NCI-H526 (cell line): ENCODE measurements around the gene CEACAM19.
"Not testable (repeated sequence)": the region's sequence is repeated elsewhere in the genome, so short reads cannot be mapped to it uniquely, and the experiment has no call there.

Experiments used
- DNase-seq, 2 experiments: peaks; one replicate each; lab custom pipeline; 2025; lab: John Stamatoyannopoulos, UW

Gene CEACAM19, protein sequence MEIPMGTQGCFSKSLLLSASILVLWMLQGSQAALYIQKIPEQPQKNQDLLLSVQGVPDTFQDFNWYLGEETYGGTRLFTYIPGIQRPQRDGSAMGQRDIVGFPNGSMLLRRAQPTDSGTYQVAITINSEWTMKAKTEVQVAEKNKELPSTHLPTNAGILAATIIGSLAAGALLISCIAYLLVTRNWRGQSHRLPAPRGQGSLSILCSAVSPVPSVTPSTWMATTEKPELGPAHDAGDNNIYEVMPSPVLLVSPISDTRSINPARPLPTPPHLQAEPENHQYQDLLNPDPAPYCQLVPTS

DNA sequence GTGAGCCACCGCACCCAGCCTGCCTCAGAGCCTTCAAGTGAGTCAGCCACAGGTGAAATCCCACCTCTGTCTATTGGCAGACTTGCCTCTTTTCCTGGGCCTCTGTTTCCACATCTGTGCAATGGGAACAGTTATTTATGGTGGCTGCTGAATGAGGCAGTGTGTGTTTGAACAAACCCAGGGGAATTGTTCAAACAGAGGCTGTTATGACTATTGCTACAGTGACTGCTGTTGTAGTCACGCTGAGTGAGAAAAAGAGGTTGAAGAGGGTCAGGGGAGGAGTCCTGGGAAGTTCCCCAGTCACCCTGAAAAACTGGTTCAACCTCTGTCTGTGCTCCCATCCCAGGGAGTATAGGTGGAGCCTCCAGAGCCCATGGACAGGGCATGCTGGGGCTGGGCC is at the start of gene CEACAM19:
Gene CEACAM19 (plus strand): TSS at position 83 of the 400 bp plus-strand sequence. CDS start 450 bp downstream, outside the sequence.
- DNase-seq: no peak

DNA sequence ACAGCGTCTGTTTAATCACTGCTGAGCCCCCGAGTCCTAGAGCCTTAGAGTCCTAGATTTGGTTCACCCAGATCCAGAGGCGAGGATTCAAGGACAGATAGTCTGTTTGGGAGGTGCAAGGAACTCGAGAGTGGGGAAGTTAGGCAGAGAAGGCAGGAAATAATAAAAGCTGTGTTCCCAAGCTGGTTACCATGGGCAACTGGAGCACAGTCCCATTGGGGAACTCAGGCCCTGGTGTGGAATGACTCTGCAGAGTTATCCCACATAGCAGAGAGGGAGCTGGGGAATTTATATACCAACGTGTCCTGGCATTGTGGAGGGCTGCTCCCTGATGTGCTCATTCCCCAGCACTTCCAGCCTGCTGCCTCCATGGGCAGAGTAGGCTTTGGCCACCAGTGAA is 48.2 kb upstream of the CEACAM19 start:
- no peak for DNase-seq

DNA sequence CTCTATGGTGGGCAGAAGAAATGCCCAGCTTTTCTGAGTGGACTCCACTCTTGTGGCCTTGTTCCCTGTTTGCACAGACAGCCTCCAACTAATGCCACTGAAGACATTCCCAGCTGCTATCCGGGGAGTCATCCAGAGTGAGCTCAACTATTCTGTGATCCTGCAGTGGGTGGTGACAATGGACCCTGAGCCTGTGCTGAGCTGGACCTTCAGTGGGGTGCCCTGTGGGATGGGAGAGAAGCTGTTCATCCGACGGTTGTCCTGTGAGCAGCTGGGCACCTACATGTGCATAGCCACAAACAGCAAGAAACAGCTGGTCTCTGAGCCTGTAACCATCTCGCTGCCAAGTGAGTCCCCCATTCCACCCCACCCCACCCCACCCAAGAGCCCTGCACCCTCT is 47.7 kb upstream of the CEACAM19 start:
- no peak for DNase-seq

DNA sequence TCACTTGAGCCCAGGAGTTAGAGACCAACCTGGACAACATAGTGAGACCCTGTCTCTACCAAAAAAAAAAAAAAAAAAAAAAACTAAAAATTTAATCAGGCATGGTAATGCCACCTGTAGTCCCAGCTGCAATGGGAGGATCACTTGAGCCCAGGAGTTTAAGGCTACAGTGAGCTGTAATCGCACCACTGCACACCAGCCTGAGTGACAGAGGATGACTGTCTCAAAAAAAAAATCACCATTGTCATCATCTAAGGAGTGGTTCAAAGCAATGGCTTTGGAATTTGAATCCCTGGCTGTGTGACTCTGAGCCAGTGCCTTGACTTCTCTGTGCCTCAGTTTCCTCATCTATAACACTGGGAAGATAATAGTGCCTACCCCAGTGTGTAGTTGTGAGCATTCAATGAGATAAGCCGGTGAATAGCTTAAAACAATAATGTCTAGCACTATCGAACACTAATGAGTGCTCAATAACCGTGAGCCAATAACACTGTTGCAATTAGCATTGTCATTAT is 46.4 kb upstream of the CEACAM19 start:
- DNase-seq: no peak

DNA sequence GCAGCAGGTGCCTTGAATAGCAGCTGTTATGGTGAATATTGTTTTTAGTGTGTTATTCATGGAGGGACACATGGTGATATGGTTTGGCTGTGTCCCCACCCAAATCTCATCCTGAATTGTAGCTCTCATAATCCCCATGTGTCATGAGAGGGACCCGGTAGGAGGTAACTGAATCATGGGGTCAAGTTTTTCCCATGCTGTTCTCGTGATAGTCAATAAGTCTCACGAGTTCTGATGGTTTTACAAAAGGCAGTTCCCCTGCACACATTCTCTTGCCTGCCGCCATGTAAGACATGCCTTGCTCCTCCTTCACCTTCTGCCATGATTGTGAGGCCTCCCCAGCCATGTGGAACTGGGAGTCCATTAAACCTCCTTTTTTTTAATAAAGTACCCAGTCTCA is 45.6 kb upstream of the CEACAM19 start:
- not testable (repeated sequence) for DNase-seq

DNA sequence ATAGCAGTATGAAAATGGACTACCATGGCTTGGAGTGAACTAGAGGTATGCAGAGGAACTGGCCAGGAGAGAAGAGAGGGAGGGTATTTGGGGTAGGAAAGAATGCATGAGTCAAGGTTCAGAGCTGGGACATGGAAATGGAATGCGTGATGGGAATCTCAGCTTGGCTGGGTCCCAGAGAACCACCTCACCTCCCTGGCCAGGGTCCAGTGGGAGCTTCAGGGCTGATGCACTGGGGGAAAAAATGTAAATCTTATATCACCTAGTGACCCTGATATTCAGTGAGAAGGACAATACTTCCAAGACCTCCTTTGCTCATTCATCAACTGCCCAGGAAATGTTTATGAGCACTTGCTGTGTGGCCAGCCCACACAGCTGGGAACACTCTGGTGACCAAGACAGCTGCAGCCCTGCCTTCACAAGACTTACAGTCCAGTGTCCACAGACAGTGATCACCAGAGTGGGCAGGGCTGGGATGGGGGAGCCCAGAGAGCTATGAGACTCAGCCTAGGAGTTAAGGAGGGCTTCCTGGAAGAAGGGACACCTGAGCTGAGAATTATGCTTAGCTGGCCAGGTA is 45.1 kb upstream of the CEACAM19 start:
- no peak for DNase-seq

DNA sequence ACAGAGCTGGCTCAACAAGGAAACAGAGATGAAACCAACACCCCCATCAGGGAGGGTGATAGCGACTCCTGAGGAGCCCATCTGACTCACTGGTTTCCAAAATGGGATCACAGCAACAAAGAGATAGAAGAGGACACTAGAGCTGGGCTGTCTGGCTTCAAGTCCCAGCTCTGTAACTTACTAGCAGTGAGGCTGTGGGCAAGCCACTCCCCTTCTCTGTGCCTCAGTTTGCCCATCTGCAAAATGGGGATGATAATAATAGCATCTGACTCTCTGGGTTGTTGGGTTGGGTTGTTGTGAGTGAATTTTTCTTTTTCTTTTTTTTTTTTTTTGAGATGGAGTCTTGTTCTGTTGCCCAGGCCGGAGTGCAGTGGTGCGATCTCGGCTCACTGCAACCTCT is 43.7 kb upstream of the CEACAM19 start:
- DNase-seq: no peak

DNA sequence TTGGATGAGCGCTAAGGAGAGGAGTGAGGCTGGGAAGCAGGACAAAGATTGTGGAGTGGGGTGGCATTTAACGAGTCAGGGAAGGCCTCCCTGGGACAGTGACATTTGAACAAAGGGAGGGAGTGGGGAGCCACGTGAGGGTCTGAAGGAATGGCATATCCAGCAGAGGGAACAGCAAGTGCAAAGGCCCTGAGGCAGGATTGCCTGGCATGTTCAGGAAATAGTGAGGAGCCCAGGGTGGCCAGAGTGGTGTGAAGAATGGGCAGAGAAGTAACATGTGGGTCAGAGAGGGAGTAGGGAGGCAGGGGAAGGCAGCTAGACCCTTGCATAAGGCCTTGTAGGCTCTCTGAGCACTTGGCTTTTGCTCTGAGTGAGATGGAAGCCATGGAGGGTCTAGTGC is 42.5 kb upstream of the CEACAM19 start:
- no peak for DNase-seq

DNA sequence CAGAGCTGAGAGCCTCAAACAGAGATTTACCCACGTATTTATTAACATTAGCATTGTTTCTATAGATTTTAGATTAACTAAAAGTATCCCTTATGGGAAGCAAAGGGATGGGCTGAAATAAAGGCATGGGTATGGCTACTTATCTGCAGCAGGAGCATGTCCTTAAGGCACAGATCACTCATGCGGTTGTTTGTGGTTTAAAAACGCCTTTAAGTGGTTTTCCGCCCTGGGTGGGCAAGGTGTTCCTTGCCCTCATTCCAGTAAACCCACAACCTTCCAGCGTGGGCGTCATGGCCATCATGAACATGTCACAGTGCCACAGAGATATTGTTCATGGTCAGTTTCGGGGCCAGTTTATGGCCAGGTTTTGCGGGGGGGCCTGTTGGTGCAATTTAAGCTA is 39.7 kb upstream of the CEACAM19 start:
- DNase-seq: not testable (repeated sequence)

DNA sequence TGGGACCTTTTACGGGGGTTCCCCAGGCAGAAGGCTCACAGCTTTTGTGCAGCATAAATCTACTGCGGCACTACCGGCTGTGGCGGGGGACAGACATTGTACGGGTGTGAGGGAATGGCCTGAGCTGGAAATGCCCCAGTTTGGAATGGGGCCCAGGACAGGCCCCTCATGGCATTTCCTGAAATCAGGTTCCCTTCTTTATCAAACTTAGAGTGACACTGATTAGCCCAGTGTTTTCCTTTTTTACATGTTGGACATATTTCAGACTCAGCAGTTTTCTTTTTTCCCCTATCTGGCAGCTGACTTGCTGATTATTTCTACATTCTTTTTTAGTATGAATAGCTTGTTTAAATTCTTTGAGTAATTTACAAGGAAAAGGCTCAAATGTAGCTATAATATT is 37.2 kb upstream of the CEACAM19 start:
- DNase-seq: not testable (repeated sequence)

DNA sequence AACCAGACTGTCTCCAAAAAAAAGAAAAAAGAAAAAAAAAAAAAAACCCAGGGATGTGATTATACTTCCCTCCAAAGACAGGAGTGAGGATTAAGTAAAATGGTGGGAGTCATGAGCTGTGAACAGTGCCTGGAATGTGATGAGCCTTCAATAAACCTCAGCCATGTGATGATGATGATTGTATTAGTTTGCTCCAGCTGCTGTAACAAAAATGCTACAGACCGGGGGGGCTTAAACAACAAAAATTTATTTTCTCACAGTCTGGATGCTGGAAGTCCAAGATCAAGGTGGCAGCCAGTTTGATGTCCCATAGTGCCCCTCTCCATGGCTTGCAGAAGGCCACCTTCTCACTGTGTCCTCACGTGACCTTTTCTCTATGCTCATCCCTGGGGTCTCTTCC is 36.5 kb upstream of the CEACAM19 start:
- DNase-seq: no peak

DNA sequence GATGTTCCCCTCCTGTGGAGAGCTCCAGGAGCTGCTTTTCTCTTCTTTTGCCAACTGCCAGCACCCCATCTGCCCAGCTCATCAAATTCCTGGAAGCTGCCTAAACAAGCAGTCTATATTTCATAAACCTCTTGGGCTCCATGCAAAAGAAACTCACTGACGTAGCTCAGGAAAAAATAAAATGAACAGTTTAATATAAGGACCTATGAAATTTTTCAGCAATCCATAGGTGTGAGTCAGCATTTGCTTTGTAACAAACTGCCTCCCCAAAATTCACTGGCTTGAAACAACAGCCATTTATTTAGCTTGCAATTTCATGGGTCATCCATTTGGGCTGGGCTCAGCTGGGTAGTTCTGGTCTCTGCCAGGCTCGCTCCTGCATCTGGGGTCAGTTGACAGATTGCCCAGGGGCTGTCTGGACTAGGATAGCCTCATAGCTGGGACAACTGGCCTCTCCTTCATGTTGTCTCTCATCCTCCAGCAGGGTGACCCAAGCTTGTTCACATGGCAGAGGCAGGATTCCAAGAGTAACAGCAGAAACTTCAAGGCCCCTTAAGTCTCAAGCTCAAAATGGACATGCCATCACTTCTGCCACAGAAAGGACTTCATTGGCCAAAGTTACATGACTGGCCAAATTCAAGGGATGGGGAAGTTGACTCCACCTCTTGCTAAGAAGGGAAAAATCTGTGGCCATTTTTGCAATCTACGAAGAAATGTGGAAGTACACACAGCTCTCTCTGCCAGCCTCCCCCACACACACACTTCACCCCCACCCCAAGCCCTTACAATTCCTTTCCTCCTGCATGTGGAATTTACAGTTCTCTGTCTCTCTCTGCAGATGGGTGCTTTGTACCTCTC is 35.5 kb upstream of the CEACAM19 start:
- DNase-seq: no peak

DNA sequence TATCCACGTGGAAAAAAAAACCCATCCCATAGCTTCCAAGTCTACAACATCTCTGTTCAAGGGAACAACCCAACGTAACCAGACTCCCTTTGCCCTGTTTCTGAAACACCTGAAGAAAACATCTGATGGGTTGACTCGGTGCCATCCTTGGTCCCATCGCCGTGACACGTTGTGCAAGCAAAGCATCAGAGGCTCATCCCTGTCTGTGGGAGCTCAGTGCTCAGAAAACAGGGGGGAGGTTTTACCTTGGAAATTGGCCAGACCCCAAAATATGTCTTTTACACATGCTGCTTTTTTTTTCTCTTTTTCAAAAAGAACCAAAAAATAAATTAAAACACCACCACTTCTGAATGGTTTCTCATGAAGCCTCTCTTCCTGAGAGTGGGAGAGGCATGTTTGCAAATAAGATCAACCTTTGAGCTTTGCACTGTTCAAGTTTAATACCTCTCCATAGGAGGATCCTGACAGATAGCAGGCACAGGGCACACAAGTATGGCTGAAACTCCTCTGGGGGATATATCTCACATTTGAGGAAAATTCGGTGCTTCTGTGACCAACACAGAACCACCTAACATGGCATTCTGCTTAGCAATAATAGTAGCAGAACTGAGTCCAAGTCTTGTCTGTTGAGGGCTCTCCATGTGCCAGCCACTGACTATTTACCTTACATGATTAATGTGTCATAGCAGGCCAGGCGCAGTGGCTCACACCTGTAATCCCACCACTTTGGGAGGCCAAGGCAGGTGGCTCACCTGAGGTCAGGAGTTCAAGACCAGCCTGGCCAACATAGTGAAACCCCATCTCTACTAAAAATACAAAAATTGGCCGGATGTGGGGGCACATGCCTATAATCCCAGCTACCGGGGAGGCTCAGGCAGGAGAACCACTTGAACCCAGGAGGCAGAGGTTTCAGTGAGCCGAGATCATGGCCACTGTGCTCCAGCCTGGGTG is 34.6 kb upstream of the CEACAM19 start:
- DNase-seq: no peak

DNA sequence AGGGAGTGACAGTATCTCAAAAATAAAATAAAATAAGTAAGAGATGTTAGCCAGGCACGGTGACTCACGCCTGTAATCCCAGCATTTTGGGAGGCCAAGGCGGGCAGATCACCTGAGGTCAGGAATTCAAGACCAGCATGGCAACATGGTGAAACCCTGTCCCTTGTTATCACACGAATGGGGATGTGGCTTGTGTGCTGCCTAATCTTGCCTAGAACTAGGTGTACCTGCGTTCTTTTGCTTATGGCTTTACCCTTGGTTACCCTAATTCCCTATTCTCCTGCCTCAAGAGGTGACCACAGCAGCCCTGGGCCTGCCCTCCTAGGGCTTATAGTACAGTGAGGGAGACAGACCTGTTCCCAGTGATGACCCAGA is 33.9 kb upstream of the CEACAM19 start:
- no peak for DNase-seq

DNA sequence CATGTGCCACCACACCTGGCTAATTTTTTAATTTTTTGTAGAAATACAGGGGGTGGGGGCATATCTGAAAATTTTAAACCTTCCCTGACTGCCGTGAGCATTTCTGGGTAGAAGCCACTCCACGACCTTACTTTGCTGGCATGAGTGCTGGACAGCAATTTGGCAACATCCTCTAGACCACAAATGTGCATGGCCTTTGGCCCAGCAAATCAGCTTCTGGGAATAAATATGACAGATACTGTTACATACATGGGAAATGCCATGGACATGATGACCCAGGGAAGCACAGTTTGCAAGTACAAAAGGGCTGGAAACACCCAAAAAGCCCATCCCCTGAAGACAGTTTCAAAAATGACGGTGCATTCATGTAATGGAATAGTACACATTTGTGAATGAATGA is 30.8 kb upstream of the CEACAM19 start:
- no peak for DNase-seq

DNA sequence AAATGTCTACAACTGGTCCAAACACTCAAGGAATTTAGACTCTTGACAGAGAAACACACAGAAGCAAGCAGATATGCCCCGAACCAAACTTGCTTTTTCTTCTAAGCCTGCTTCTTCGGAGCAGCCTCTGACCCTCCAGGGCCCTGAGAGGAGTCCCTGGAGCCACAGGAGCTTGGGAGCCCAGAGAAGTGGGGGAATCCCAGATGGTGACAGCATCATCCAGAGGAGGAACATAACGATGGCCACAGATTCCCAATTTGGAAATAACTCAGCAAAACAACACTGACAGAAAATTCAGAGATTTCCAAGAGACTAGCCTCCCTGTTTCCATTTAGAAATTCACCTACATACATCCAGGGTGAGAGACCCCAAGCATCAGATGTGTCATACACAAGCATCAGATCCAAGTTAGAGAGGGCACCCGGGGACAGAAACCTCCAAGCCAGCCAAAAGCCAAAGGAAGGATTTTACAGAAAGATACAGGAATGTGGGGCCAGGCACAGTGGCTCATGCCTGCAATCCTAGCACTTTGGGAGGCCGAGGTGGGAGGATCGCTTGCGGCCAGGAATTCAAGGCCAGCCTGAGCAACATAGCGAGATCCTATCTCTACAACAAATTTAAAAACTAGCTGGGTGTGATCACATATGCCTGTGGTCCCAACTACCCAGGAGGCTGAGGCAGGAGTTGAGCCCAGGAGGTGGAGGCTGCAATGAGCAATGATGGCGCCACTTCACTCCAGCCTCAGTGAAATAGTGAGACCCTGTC is 29.6 kb upstream of the CEACAM19 start:
- no peak for DNase-seq

DNA sequence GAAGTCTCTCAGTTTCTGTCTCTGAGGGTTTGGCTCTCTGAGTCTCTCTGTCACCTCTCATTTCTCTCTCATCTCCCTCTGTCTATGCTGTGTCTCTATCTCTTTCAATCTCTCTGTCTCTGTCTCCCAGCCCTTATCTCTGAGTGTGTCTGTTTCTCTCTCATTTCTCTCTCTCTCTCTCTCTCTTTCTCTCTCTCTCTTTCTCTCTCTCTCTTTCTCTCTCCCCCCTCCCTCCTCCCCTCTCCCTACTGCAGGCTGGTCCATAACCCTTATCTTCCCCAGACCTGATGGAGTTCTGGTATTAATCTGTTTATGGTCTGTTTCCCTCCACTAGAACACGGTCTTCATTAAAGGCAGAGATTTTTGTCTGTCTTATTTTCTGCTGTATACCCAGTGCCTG is 28.9 kb upstream of the CEACAM19 start:
- no peak for DNase-seq

DNA sequence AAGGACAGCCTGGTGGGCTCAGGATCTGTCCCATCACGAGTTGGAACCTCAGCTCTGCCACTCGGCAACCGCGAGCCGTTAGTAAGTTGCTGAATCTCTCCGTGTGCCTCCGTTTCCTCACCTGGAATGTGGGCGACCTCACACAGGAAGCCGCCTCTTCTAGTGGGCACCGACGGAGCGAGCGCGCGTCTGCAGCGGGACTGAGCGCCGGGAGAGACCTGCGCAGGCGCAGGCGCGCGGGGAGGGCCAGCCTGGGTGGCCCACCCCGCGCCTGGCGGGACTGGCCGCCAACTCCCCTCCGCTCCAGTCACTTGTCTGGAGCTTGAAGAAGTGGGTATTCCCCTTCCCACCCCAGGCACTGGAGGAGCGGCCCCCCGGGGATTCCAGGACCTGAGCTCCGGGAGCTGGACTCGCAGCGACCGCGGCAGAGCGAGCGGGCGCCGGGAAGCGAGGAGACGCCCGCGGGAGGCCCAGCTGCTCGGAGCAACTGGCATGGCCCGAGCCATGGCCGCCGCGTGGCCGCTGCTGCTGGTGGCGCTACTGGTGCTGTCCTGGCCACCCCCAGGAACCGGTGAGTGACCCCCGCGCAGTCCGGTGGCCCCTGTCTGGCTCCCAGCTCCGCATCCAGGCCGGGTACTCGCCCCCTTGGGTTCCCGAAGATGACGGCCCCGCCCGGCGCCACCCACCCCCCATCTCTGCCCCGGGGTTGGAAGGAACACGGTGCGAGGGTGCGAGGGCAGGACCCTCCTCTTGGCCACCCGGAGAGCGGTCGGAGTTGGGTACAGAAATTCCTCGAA is 27.5 kb upstream of the CEACAM19 start, which contains the start of gene PVR:
Gene PVR (plus strand): TSS at position 306 of the 797 bp plus-strand sequence. CDS start 187 bp downstream, at position 493.
- DNase-seq: peak; percentile 37 to 86

DNA sequence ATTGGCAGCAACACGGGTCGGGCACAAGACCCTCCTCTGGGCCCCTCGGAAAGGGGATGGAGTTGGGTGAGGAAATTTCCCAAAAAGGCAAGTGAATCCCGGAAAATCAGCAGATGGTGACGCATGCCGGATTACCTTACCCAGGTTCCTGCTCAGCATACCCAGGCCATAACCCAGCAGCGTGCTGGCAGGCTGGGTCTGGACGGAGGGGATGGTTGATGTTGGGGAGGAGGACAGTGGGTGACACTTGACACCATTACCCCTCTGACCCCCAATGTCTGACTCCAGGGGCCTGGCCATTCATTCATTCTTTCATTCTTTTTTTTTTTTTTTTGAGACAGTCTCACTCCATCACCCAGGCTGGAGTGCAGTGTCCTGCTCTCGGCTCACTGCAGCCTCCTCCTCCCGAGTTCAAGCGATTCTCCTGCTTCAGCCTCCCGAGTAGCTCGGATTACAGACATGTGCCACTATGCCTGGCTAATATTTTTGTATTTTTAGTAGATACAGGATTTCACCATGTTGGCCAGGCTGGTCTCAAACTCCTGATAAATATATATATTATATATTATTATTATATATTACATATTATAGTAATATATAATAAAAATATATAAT is 26.8 kb upstream of the CEACAM19 start:
- DNase-seq: peak; percentile 53 to 75
